Right cardiac atrium (tissue), 5 donors: Measurements from ENCODE around the gene PATE1. TPM values are rescaled to one million over a fixed set of nuclear protein-coding genes. Genes with fewer than 3 reads are reported as not detected.

ENCODE experiments used
- ATAC-seq, 2 donors: fragments of 200-7000 bp; cut with Tn5 transposase; one replicate each; pipeline versions ENCODE4 v1.8.0 to v1.9.1; 2020; ENCODE audit warnings: moderate library complexity in 2 of 2, mild to moderate bottlenecking in 1 of 2
- DNase-seq, 3 donors: peaks; one replicate each; pipeline ENCODE4 v3.0.0-alpha.2; 2020
- H3K27ac ChIP-seq: one replicate; pipeline ENCODE4 v1.5.1; 2013; ENCODE audit warnings: mild to moderate bottlenecking, low read length, control low read depth, moderate library complexity
- H3K27me3 ChIP-seq: one replicate; pipeline ENCODE4 v1.6.1; 2013; ENCODE audit not compliant: control insufficient read depth, insufficient read depth
- H3K4me1 ChIP-seq: one replicate; pipeline ENCODE4 v1.6.1; 2013; ENCODE audit warnings: low read length; ENCODE audit not compliant: control insufficient read depth, insufficient read depth
- H3K4me3 ChIP-seq: one replicate; pipeline ENCODE4 v1.5.1; 2013; ENCODE audit warnings: low read length, control low read depth
- H3K9me3 ChIP-seq: one replicate; pipeline ENCODE4 v1.6.1; 2013; ENCODE audit warnings: low read length; ENCODE audit not compliant: control insufficient read depth
- WGBS: extraction: QIAGEN DNeasy Blood & Tissue Kit; methylation state at CpG from one replicate; pipeline ENCODE4 v1.1.7; 2013; 5-methylcytosine and 5-hydroxymethylcytosine counted together
- intact Hi-C, 4 donors: fragments of 100-400 bp; cut with DNase I; formaldehyde crosslinking; loops; one replicate each; pipeline versions ENCODE4 v1.11.0 to v1.14.0; 2022 to 2023
- polyA plus RNA-seq: library from polyadenylated mRNA; stranded (reverse); fragments of 200-250 nt; gene quantifications from one replicate; pipeline ENCODE4 v1.2.3, GENCODE V29; 2013
- total RNA-seq, 4 donors: library from RNA; stranded (reverse); fragmentation: NEBNext Ultra II Directional; extraction: Animal tissue kit (Norgen Biotek cat#: 25700); gene quantifications; one replicate each; pipeline ENCODE4 v1.2.1, GENCODE V29; 2021
- donor health status: healthy with polysubstance abuse.
- donor health status: DM: no; HTN: yes; CAD: no.
- donor health status: DM: no; HTN: no; CAD: no.
- donor health status: DM: no; HTN: yes; CAD: no; lungs with severe emphysema.
- donor health status: DM: yes; HTN: yes; CAD: no.

PATE1 gene
- total and polyA plus RNA-seq, 5 donors: not detected

DNA sequence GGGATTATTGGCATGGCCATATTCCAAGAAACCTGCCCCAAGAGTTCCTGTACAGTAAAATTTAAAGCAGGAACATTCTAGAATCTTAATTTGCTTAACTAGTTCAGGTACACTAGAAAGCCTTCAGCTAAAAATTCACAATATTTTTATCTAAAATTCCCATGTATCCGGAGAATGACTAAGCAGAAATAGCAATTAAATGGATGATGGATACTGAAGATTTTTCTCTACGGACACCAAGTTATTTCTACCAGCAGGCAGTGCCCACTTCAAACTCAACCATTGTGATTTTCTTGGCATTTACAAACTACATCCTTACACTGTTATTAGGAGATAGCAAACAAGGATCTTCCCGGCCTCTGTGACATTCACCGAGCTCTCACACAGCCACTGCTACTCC, 44.7 kb downstream of the PATE1 start:
- DNase-seq (no peak), ATAC-seq (no peak)
- 92% methylated on average over 4 of the region's 4 CpGs for WGBS
- H3K4me3 ChIP-seq: no peak overlapping the region
- intact Hi-C loops: no loop called here
- H3K9me3 ChIP-seq: no peaks in the 10 kb centered on the region
- no peaks in the 10 kb centered on the region for H3K4me1 ChIP-seq
- no peak overlapping the region for H3K27ac ChIP-seq
- no peaks in the 10 kb centered on the region for H3K27me3 ChIP-seq

DNA sequence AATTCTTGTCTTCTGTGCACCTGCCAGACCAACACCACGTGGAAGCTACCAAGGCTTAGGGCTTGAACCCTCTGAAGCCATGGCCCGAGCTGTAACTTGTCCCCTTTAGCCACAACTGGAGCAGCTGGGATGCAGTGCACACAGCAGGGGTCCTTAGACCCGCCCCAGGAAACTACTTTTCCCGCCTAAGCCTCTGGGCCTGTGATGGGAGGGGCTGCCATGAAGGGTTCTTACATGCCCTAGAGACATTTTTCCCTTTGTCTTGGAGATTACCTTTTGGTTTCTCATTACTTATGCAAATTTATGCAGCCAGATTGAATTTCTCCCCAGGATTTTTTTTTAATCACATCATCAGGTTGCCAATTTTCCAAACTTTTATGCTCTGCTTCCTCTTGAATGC, 51.6 kb downstream of the PATE1 start:
- Histone ChIP-seq H3K4me3 (no peak overlapping the region), H3K4me1 (no peaks in the 10 kb centered on the region), H3K27ac (no peak overlapping the region), H3K9me3 (peaks cover 2% of the 10 kb centered on the region), H3K27me3 (no peaks in the 10 kb centered on the region)
- ATAC-seq: no peak
- DNase-seq: no peak
- intact Hi-C loops: no loop called here
- WGBS: 44% methylated on average over 4 of the region's 4 CpGs

Other genes starting within 250 kb of the PATE1 start
- 10 to 100 TPM; 60.2 to 69.2 (median 64.0) TPM for gene EI24, start 176.8 kb upstream of the PATE1 start, total RNA-seq
- 33.8 TPM for gene EI24, start 176.8 kb upstream of the PATE1 start, polyA plus RNA-seq
- gene STT3A, start 153.4 kb upstream of the PATE1 start, total RNA-seq: 10 to 100 TPM; 62.2 to 90.9 (median 74.9) TPM
- gene STT3A, start 153.4 kb upstream of the PATE1 start, polyA plus RNA-seq: 33.0 TPM
- gene CHEK1, start 121.1 kb upstream of the PATE1 start, total RNA-seq: 1 to 10 TPM in 3 of 4 donors, under 1 TPM in 1; 0.68 to 2.5 (median 1.8) TPM
- gene CHEK1, start 121.1 kb upstream of the PATE1 start, polyA plus RNA-seq: 0.32 TPM
- not detected for gene ACRV1, start 65.4 kb upstream of the PATE1 start, total RNA-seq
- not detected for gene ACRV1, start 65.4 kb upstream of the PATE1 start, polyA plus RNA-seq
- not detected for gene PATE2, start 32.5 kb downstream of the PATE1 start, total RNA-seq
- not detected for gene PATE2, start 32.5 kb downstream of the PATE1 start, polyA plus RNA-seq
- gene PATE3, start 41.8 kb downstream of the PATE1 start, total RNA-seq: not detected
- not detected for gene PATE3, start 41.8 kb downstream of the PATE1 start, polyA plus RNA-seq
- not detected for gene PATE4, start 87.0 kb downstream of the PATE1 start, total RNA-seq
- gene PATE4, start 87.0 kb downstream of the PATE1 start, polyA plus RNA-seq: not detected
- gene HYLS1, start 141.4 kb downstream of the PATE1 start, total RNA-seq: 1 to 10 TPM; 4.3 to 7.2 (median 5.2) TPM
- 4.9 TPM for gene HYLS1, start 141.4 kb downstream of the PATE1 start, polyA plus RNA-seq
- 1 to 10 TPM; 6.1 to 9.5 (median 9.2) TPM for gene PUS3, start 156.9 kb downstream of the PATE1 start, total RNA-seq
- gene PUS3, start 156.9 kb downstream of the PATE1 start, polyA plus RNA-seq: 5.7 TPM
- gene DDX25, start 158.2 kb downstream of the PATE1 start, total RNA-seq: not detected
- 0.05 TPM for gene DDX25, start 158.2 kb downstream of the PATE1 start, polyA plus RNA-seq
- under 1 TPM in 1 of 4 donors, not detected in 3; 0.50 TPM for gene VSIG10L2, start 199.8 kb downstream of the PATE1 start, total RNA-seq
- 0.29 TPM for gene VSIG10L2, start 199.8 kb downstream of the PATE1 start, polyA plus RNA-seq